SKM-1 (cell line): ENCODE measurements around the gene CHKB.
"Not testable (repeated sequence)": the region's sequence is repeated elsewhere in the genome, so short reads cannot be mapped to it uniquely, and the experiment has no call there.

Experiments
- DNase-seq: peaks from one replicate; lab custom pipeline; 2025; ENCODE audit not compliant: unreplicated experiment; lab: John Stamatoyannopoulos, UW

Gene CHKB

GRCh38 chr22:50582493-50583293 is at the start of gene CHKB:
Gene CHKB, minus strand, starts transcription at chr22:50582849. Its CDS starts 68 bp downstream, at chr22:50582781.
- DNase-seq = peak; percentile 96

- no peak for DNase-seq
Measured at GRCh38 chr22:50630376-50630775, 47.7 kb upstream of the CHKB start.

GRCh38 chr22:50628543-50629134 is 46.0 kb upstream of the CHKB start:
- DNase-seq = no peak

GRCh38 chr22:50627642-50628542 is 45.2 kb upstream of the CHKB start, which contains the start of gene ARSA:
Gene ARSA, minus strand, starts transcription at chr22:50628152. Its CDS starts 373 bp downstream, at chr22:50627779.
- peak; percentile 71 for DNase-seq

- DNase-seq = no peak
Measured at GRCh38 chr22:50626850-50627641, 44.4 kb upstream of the CHKB start.

- no peak for DNase-seq
Measured at GRCh38 chr22:50626314-50626849, 43.7 kb upstream of the CHKB start.

GRCh38 chr22:50625568-50626313 is 43.1 kb upstream of the CHKB start:
- DNase-seq = no peak

GRCh38 chr22:50625131-50625567 is 42.5 kb upstream of the CHKB start:
- no peak for DNase-seq

GRCh38 chr22:50624347-50625130 is 41.9 kb upstream of the CHKB start:
- DNase-seq = no peak

- DNase-seq = no peak
Measured at GRCh38 chr22:50622723-50623327, 40.2 kb upstream of the CHKB start.

- DNase-seq = no peak
Measured at GRCh38 chr22:50621948-50622722, 39.5 kb upstream of the CHKB start.

GRCh38 chr22:50621356-50621880 is 38.8 kb upstream of the CHKB start:
- DNase-seq = peak; percentile 36

- DNase-seq = no peak
Measured at GRCh38 chr22:50620593-50621355, 38.1 kb upstream of the CHKB start.

- DNase-seq = not testable (repeated sequence)
Measured at GRCh38 chr22:50614296-50614695, 31.6 kb upstream of the CHKB start.

GRCh38 chr22:50613291-50613981 is 30.8 kb upstream of the CHKB start:
- no peak for DNase-seq
